Measurements from ENCODE around the gene CBLIF.

- TF ChIP-seq CTCF (conservative IDR thresholded peaks at IDR 0.05 in 1 of 2, IDR thresholded peaks at IDR 0.05 in 1 of 2; ENCODE audit: low read depth in 1 of 2, low read length in 2 of 2) (no peak), EZH2 (IDR thresholded peaks at IDR 0.05; ENCODE audit: low read length, missing control alignments) (no peak)
Measured at GRCh38 chr11:59862252-59862651, 17.0 kb upstream of the CBLIF start.
